GM23338 (cell line): ENCODE results near the gene WIPF1. TPM values are rescaled to one million over a fixed set of nuclear protein-coding genes. Genes with fewer than 3 reads are reported as not detected.

Experiments
- ATAC-seq: fragments of 200-7000 bp; cut with Tn5 transposase; 3 replicates; pipeline ENCODE4 v1.9.1; 2020
- DNase-seq: peaks from one replicate; pipeline ENCODE4 v3.0.0-alpha.2; 2015; ENCODE audit warnings: low spot score
- H2AFZ ChIP-seq: fragments of 200-600 bp; sonication (generic); 2 replicates; pipeline ENCODE4 v1.8.0; 2016; ENCODE audit warnings: antibody characterized with exemption, mild to moderate bottlenecking, moderate library complexity
- H3F3A ChIP-seq: fragments of 200-600 bp; sonication (generic); replicated peaks from 2 replicates; pipeline ENCODE4 v1.8.0; 2017; ENCODE audit warnings: antibody characterized with exemption, mixed run types, low read depth
- H3K27ac ChIP-seq: fragments of 200-600 bp; sonication (generic); 2 replicates; pipeline ENCODE4 v1.6.1; 2016; ENCODE audit warnings: low read depth
- H3K27me3 ChIP-seq: fragments of 200-600 bp; sonication (generic); 2 replicates; pipeline ENCODE4 v1.8.0; 2016; ENCODE audit warnings: mild to moderate bottlenecking, mixed run types, moderate library complexity; ENCODE audit not compliant: insufficient read depth
- H3K36me3 ChIP-seq: fragments of 200-600 bp; sonication (generic); 2 replicates; pipeline ENCODE4 v1.8.0; 2016; ENCODE audit warnings: mild to moderate bottlenecking; ENCODE audit not compliant: insufficient read depth
- H3K4me1 ChIP-seq: fragments of 200-600 bp; sonication (generic); 2 replicates; pipeline ENCODE4 v1.8.0; 2016; ENCODE audit warnings: mild to moderate bottlenecking, moderate library complexity; ENCODE audit not compliant: insufficient read depth
- H3K4me2 ChIP-seq: fragments of 200-600 bp; sonication (generic); 2 replicates; pipeline ENCODE4 v1.7.1; 2017; ENCODE audit warnings: mixed run types
- H3K4me3 ChIP-seq: fragments of 200-600 bp; sonication (generic); 2 replicates; pipeline ENCODE4 v1.6.1; 2016; ENCODE audit warnings: mixed run types
- H3K79me2 ChIP-seq: fragments of 200-600 bp; sonication (generic); replicated peaks from 2 replicates; pipeline ENCODE4 v1.8.0; 2017; ENCODE audit warnings: mild to moderate bottlenecking; ENCODE audit not compliant: insufficient read depth
- H3K9me2 ChIP-seq: fragments of 200-600 bp; sonication (generic); 2 replicates; pipeline ENCODE4 v1.8.0; 2017; ENCODE audit not compliant: insufficient read depth
- H4K20me1 ChIP-seq: fragments of 200-600 bp; sonication (generic); replicated peaks from 2 replicates; pipeline ENCODE4 v1.8.0; 2017; ENCODE audit warnings: mild to moderate bottlenecking; ENCODE audit not compliant: insufficient read depth
- H3K27ac Mint-ChIP-seq: 2 replicates; pipeline ENCODE4 v1.8.0; 2020; ENCODE audit warnings: inconsistent platforms, mild to moderate bottlenecking, moderate library complexity, mixed read lengths
- H3K27me3 Mint-ChIP-seq: 3 replicates; pipeline ENCODE4 v1.8.0; 2022; ENCODE audit warnings: low read depth, mild to moderate bottlenecking, moderate library complexity, mixed read lengths, inconsistent platforms; ENCODE audit not compliant: insufficient read depth, poor library complexity
- H3K36me3 Mint-ChIP-seq: 3 replicates; pipeline ENCODE4 v1.8.0; 2021; ENCODE audit warnings: low read depth, mild to moderate bottlenecking, inconsistent platforms, moderate library complexity, mixed read lengths
- H3K4me1 Mint-ChIP-seq: 3 replicates; pipeline ENCODE4 v1.8.0; 2020; ENCODE audit warnings: mild to moderate bottlenecking, inconsistent platforms, mixed read lengths
- H3K4me3 Mint-ChIP-seq: 3 replicates; pipeline ENCODE4 v1.8.0; 2021; ENCODE audit warnings: moderate library complexity, mild to moderate bottlenecking, inconsistent platforms, mixed read lengths
- H3K9me3 Mint-ChIP-seq: 3 replicates; pipeline ENCODE4 v1.8.0; 2020; ENCODE audit warnings: moderate library complexity, mild to moderate bottlenecking, inconsistent platforms, mixed read lengths
- CREB1 ChIP-seq: fragments of 250-450 bp; sonication (Bioruptor Pico); IDR thresholded peaks from 2 replicates; pipeline ENCODE4 v1.5.0; 2020; ENCODE audit warnings: low read depth, mild to moderate bottlenecking, moderate library complexity
- EZH2 ChIP-seq: fragments of 200-600 bp; sonication (generic); IDR thresholded peaks from one replicate; pipeline ENCODE4 v1.8.0; 2017; ENCODE audit warnings: antibody characterized with exemption, mild to moderate bottlenecking, low read depth; ENCODE audit not compliant: unreplicated experiment
- EZH2phosphoT487 ChIP-seq: fragments of 200-600 bp; sonication (generic); IDR thresholded peaks from one replicate; pipeline ENCODE4 v1.8.1; 2018; ENCODE audit warnings: antibody characterized with exemption; ENCODE audit not compliant: unreplicated experiment
- REST ChIP-seq: IDR thresholded peaks from one replicate; pipeline ENCODE4 v1.6.1; 2018; ENCODE audit warnings: antibody characterized with exemption; ENCODE audit not compliant: unreplicated experiment
- ZNF114 ChIP-seq: fragments of 250-450 bp; sonication (Bioruptor Pico); IDR thresholded peaks from 2 replicates; pipeline ENCODE4 v1.5.0; 2020; ENCODE audit warnings: mild to moderate bottlenecking, moderate library complexity
- ZNF331 ChIP-seq: fragments of 250-450 bp; sonication (Bioruptor Pico); IDR thresholded peaks from 2 replicates; pipeline ENCODE4 v1.5.0; 2020; ENCODE audit warnings: low read depth, mild to moderate bottlenecking, moderate library complexity
- polyA plus RNA-seq: library from polyadenylated mRNA; unstranded; fragments of >200 nt; fragmentation: Nextera tagmentation; extraction: Ambion mirVana; gene quantifications from 2 replicates; pipeline ENCODE4 v1.2.1, GENCODE V29; 2016
- total RNA-seq: library from RNA; depleted of rRNA; stranded (reverse); fragments of >200 nt; shearing (Covaris generic); gene quantifications from 2 replicates; pipeline ENCODE4 v1.2.3, GENCODE V29; 2014
- TF ChIP-seq, protein P1 (sequence below): IDR thresholded peaks from 2 replicates; pipeline ENCODE4 v1.6.1; 2016; ENCODE audit warnings: antibody characterized with exemption

Gene WIPF1
- total and polyA plus RNA-seq, 2 experiments from 2014 or later: 3.0 to 6.0 TPM

DNA sequence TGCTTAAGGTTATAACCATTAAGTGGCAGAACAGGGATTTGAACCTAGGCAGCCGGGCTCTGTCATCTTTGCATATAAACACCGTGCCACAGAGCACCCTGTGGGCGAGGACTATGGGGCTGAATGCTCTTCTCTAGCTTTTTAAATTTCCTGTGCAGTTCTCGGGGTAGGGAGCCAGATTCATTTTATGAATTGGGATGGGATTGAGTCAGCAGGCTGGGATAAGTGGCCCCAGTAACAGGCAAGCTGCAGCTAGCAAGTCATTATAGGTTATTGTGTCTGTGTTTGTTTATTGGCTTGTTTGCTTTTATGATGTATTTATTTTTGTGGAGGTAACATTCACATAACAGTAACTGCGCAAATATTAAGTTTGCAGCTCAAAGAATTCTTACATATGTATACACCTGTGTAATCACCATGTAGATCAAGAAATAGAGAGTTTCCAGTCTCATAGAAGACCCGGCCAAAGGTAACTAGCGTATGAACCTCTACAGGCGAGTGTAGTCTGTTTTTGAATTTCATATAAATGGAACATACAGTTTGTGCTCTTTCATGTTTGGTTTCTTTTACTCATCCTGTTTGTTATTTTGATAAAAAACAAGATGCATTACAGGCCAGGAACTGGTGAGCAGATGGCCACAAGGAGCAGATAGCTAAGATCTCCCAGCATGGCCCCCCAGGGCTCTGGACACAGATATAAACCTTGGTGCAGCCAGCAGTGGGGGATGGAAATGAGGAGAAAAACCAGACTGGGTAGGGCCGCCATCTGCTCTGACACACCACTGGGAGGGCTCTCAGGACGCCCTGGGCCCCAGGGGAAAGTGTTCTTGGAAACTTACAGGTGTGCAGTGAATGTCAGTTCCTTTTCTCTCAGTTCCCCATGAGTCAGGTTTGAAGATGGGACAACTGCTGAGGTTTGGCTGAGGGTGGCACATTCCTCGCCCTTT lies 61.6 kb downstream of the WIPF1 start:
- Histone ChIP-seq H3K79me2 (no peaks in the 10 kb centered on the region), H3K27ac (no peak overlapping the region), H3K4me3 (no peak overlapping the region), H3K4me2 (no peak overlapping the region), H2AFZ (no peak overlapping the region), H3K4me1 (no peaks in the 10 kb centered on the region), H3K9me2 (0 out of 2 replicates have a peak, but pooled peaks cover 4% of the 10 kb centered on the region), H3K36me3 (no peaks in the 10 kb centered on the region), H3K27me3 (no peaks in the 10 kb centered on the region), H4K20me1 (no peaks in the 10 kb centered on the region), H3F3A (no peaks in the 10 kb centered on the region)
- no peak for TF ChIP-seq REST
- TF ChIP-seq CREB1: no peak
- no peak for TF ChIP-seq EZH2
- no peak for TF ChIP-seq ZNF331
- TF ChIP-seq EZH2phosphoT487: no peak
- TF ChIP-seq, protein P1, sequence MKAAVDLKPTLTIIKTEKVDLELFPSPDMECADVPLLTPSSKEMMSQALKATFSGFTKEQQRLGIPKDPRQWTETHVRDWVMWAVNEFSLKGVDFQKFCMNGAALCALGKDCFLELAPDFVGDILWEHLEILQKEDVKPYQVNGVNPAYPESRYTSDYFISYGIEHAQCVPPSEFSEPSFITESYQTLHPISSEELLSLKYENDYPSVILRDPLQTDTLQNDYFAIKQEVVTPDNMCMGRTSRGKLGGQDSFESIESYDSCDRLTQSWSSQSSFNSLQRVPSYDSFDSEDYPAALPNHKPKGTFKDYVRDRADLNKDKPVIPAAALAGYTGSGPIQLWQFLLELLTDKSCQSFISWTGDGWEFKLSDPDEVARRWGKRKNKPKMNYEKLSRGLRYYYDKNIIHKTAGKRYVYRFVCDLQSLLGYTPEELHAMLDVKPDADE: no peak
- Mint-ChIP-seq H3K36me3 (no peaks in the 10 kb centered on the region), H3K27me3 (peaks cover 9% of the 10 kb centered on the region), H3K4me1 (no peaks in the 10 kb centered on the region; the same call in 2 of the 3 replicates), H3K4me3 (no peak overlapping the region), H3K9me3 (no peaks in the 10 kb centered on the region), H3K27ac (no peak overlapping the region)
- no peak for ATAC-seq
- DNase-seq: no peak

- Histone ChIP-seq H3K9me2 (0 out of 2 replicates have a peak, but pooled peaks cover 4% of the 10 kb centered on the region), H3F3A (no peaks in the 10 kb centered on the region), H3K4me3 (no peak overlapping the region), H3K4me2 (no peak overlapping the region), H3K4me1 (no peaks in the 10 kb centered on the region), H3K79me2 (no peaks in the 10 kb centered on the region), H3K27me3 (no peaks in the 10 kb centered on the region), H4K20me1 (no peaks in the 10 kb centered on the region), H3K27ac (no peak overlapping the region), H3K36me3 (no peaks in the 10 kb centered on the region), H2AFZ (no peak overlapping the region)
- Mint-ChIP-seq H3K4me1 (no peaks in the 10 kb centered on the region; the same call in 2 of the 3 replicates), H3K4me3 (no peak overlapping the region), H3K27me3 (peaks cover 9% of the 10 kb centered on the region), H3K36me3 (no peaks in the 10 kb centered on the region), H3K9me3 (no peaks in the 10 kb centered on the region), H3K27ac (no peak overlapping the region)
- ATAC-seq (no peak), DNase-seq (no peak)
- TF ChIP-seq REST: no peak
- no peak for TF ChIP-seq ZNF331
- no peak for TF ChIP-seq ZNF114 (CRISPR knock-in tag)
Measured at GRCh38 chr2:174535083-174535482, 62.5 kb downstream of the WIPF1 start.
